SK-N-SH (cell line): ENCODE data around the gene ARCN1.

ENCODE experiments used
- CHD2 ChIP-seq: fragments of 150-350 bp; IDR thresholded peaks from 2 replicates; pipeline ENCODE4 v1.6.1; 2018; ENCODE audit warnings: low read length; ENCODE audit not compliant: partially characterized antibody
- EP300 ChIP-seq, 2 experiments: IDR thresholded peaks; 2 replicates each; pipeline versions ENCODE4 v1.4.0 to v1.6.1; 2012; ENCODE audit warnings: borderline replicate concordance in 1 of 2, low read depth in 1 of 2, low read length in 1 of 2
- FOXJ3 ChIP-seq: sonication (generic); formaldehyde crosslinking; IDR thresholded peaks from 2 replicates; pipeline ENCODE4 v1.5.1; 2020; ENCODE audit warnings: mild to moderate bottlenecking, missing genetic modification reagents
- FOXM1 ChIP-seq: IDR thresholded peaks from 2 replicates; pipeline ENCODE4 v1.4.0; 2012; ENCODE audit warnings: low read depth, mild to moderate bottlenecking
- GABPA ChIP-seq: IDR thresholded peaks from 2 replicates; pipeline ENCODE4 v1.4.0; 2012; ENCODE audit warnings: low read depth, mild to moderate bottlenecking
- JUND ChIP-seq: IDR thresholded peaks from 2 replicates; pipeline ENCODE4 v1.4.0; 2012
- MXI1 ChIP-seq: IDR thresholded peaks from 2 replicates; pipeline ENCODE4 v1.6.1; 2012; ENCODE audit warnings: mild to moderate bottlenecking, low read depth, low read length, improper control_type of control experiment
- POLR2AphosphoS5 ChIP-seq: IDR thresholded peaks from 2 replicates; pipeline ENCODE4 v1.6.1; 2012; ENCODE audit warnings: low read depth, low read length
- RAD21 ChIP-seq: IDR thresholded peaks from 2 replicates; pipeline ENCODE4 v1.6.1; 2012; ENCODE audit warnings: mild to moderate bottlenecking, low read length
- SIN3A ChIP-seq: IDR thresholded peaks from 2 replicates; pipeline ENCODE4 v1.6.1; 2012; ENCODE audit warnings: low read depth, mild to moderate bottlenecking, low read length, moderate library complexity, borderline replicate concordance
- SMC3 ChIP-seq: IDR thresholded peaks from 2 replicates; pipeline ENCODE4 v1.6.1; 2012; ENCODE audit warnings: low read depth, low read length, improper control_type of control experiment
- TEAD4 ChIP-seq: IDR thresholded peaks from 2 replicates; pipeline ENCODE4 v1.4.0; 2012; ENCODE audit warnings: mild to moderate bottlenecking, borderline replicate concordance; ENCODE audit not compliant: insufficient read depth
- TF ChIP-seq, protein P1 (sequence below): fragments of 200-600 bp; sonication (generic); IDR thresholded peaks from 2 replicates; pipeline ENCODE4 v1.6.1; 2017; ENCODE audit warnings: antibody characterized with exemption, mild to moderate bottlenecking, moderate library complexity
- TF ChIP-seq, protein P2 (sequence below): fragments of 150-350 bp; IDR thresholded peaks from 2 replicates; pipeline ENCODE4 v1.6.1; 2017; ENCODE audit warnings: antibody characterized with exemption, low read length, low read depth, borderline replicate concordance

DNA sequence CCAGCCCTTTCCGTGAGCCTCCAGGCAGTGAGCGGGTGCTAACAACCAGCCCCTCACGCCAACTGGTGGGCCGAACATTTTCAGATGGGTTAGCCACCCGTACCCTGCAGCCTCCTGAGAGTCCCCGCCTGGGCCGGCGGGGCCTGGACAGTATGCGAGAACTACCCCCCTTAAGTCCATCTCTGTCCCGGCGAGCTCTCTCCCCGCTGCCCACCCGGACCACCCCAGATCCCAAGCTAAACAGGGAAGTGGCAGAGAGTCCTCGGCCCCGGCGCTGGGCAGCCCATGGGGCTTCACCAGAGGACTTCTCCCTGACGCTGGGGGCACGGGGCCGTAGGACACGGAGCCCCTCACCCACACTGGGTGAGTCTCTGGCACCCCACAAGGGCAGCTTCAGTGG lies 55.8 kb downstream of the ARCN1 start:
- no peak for TF ChIP-seq TEAD4
- no peak for TF ChIP-seq FOXM1
- no peak for TF ChIP-seq POLR2AphosphoS5
- TF ChIP-seq, protein P1, sequence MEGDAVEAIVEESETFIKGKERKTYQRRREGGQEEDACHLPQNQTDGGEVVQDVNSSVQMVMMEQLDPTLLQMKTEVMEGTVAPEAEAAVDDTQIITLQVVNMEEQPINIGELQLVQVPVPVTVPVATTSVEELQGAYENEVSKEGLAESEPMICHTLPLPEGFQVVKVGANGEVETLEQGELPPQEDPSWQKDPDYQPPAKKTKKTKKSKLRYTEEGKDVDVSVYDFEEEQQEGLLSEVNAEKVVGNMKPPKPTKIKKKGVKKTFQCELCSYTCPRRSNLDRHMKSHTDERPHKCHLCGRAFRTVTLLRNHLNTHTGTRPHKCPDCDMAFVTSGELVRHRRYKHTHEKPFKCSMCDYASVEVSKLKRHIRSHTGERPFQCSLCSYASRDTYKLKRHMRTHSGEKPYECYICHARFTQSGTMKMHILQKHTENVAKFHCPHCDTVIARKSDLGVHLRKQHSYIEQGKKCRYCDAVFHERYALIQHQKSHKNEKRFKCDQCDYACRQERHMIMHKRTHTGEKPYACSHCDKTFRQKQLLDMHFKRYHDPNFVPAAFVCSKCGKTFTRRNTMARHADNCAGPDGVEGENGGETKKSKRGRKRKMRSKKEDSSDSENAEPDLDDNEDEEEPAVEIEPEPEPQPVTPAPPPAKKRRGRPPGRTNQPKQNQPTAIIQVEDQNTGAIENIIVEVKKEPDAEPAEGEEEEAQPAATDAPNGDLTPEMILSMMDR: no peak
- TF ChIP-seq EP300 (IDR thresholded peaks at IDR 0.05; ENCODE audit: borderline replicate concordance in 1 of 2, low read depth in 1 of 2, low read length in 1 of 2): no peak
- TF ChIP-seq SMC3: no peak
- TF ChIP-seq JUND: no peak
- no peak for TF ChIP-seq SIN3A
- TF ChIP-seq FOXJ3 (CRISPR knock-in tag): no peak
- TF ChIP-seq MXI1: no peak
- TF ChIP-seq, protein P2, sequence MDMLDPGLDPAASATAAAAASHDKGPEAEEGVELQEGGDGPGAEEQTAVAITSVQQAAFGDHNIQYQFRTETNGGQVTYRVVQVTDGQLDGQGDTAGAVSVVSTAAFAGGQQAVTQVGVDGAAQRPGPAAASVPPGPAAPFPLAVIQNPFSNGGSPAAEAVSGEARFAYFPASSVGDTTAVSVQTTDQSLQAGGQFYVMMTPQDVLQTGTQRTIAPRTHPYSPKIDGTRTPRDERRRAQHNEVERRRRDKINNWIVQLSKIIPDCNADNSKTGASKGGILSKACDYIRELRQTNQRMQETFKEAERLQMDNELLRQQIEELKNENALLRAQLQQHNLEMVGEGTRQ: no peak
- TF ChIP-seq RAD21: no peak
- no peak for TF ChIP-seq GABPA
- TF ChIP-seq CHD2: no peak
